Fibroblast of the conjunctiva (primary cell): ENCODE data around the gene MAPK13.
"Not testable (repeated sequence)": the region's sequence is repeated elsewhere in the genome, so short reads cannot be mapped to it uniquely, and the experiment has no call there.

Experiments used
- DNase-seq: peaks from one replicate; pipeline ENCODE4 v3.0.0-alpha.2; 2010; ENCODE audit warnings: low read depth

The MAPK13 gene

DNA sequence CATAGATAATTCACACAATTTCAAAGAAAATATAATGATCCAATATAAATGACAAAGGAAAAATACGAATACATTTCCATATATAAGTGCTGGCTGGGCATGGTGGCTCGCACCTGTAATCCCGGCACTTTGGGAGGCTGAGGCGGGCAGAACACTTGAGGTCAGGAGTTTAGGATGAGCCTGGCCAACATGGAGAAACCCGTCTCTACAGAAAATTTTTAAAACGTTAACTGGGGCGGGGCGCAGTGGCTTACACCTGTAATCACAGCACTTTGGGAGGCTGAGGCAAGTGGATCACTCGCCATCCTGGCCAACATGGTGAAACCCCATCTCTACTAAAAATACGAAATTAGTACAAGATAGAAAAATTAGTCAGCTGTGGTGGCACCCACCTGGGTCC lies 14.9 kb upstream of the MAPK13 start:
- no peak for DNase-seq

DNA sequence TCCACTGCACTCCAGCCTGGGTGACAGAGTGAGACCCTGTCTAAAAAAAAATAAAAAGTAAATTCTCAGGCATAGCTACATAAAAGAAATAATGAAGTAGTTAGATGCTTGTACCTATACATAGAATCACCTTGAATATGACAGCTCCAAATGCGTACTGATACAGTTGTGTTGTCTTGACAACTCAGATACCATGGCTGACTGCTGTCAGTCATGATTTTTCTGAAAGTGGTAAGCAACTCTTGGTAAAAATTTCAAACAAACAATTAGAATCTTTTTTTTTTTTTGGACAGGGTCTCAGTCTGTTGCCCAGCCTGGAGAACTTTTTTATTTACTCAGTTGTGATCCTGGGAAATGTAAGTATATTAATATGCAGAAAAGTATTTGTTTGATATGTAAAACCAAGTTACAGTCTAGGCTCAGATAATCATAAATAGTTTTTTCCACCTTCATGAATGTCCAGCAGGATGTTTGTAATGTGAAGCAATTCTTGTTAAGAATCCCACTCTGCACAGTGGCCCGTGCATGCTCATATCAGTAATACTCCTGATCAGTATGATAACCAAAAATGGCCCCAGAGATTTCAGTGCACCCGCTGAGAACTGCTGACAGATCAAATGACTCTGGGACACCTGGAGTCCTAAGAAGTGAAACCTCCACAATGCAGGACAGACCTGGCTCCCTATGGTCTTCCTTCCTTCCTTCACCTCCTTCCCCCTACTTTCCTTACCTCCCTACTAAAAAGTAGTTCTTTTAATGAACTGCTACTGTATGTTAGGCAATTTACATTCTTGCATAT lies 14.0 kb upstream of the MAPK13 start:
- DNase-seq, result no peak

GRCh38 chr6:36116943-36117342 lies 13.4 kb upstream of the MAPK13 start:
- no peak for DNase-seq

DNA sequence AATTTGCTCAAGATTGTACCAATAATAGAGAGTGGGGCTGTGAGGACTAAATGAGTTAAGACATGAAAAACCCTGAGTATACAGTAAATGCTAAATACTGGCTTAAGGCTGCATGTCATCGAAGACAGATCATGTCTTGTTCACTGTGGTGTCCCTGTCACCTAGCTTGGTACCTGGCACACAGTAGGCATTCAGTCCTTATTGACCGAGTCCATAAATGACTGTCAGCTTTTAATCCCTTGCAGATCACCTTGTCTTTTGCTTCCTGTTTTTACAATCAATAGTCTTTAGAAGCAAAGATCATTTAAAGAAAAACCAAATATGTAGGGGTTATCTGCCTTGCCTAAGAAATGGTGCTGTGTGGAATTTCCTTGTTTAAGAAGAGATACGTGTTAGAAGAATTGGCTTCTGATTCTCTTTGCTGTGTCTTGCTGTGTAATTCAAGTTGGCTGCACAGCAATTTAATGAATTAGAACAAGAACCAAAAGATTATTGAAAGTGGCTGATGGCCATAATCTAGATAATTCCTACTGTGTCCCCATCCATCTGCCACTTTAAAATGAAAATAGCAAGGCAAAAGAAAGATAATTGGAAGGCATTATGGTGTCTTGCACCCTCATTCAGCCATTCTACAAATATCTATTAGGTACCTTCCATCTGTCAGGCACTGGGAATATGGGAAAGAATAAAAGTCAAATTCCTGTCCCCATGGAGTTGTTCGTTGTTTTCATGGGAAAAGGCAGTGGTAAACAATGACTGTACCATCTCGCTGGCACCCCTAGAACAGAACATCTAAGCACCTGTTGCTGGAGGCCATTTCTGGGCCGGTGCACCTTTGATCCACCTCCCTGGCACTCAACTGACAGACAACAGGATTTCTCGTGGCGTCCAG lies 12.4 kb upstream of the MAPK13 start:
- DNase-seq, result no peak

DNA sequence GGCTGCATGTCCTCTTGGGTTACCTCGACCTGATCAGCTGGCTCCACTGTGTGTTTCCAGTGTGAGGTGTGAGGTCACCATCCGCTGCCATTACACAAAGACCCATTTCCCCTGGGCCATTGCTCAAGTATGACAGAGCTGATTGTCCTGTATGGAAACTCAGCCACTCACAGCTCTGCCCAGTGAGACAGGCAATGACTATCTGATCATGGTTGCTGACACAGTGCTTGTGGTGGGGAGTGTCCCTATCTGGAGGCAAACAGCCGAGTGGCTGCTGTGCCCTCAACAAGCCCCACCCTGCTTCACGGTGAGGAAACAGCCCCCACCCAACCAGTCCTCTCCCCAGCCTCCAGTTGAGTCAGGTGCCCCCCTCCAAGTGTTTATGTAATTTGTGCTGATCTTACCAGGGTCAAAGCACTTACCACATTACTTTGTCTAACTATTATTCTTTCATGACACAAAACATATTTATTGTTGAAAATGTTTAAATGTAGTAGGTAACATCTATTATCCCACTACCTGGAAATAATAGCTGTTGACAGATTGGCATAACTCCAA lies 11.7 kb upstream of the MAPK13 start:
- DNase-seq, result no peak

DNA sequence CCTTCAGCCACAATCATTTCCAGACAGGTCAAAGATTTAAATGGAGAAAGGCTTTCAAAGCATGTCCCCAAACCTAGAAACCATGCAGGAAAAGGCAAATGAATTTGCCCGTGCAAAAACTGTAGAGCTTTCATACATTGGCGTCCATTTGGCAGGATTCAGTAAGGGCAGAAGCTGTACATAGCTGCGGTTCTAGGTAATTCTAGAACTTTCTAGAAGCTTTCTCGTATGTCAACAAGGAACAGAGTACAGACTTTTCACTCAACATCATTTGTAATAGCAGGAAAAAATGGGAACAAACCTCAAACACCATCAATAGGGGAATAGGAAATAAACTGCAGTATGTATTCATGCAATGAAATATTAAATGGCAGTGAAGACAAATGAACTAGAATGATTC lies 11.1 kb upstream of the MAPK13 start:
- DNase-seq, result no peak

DNA sequence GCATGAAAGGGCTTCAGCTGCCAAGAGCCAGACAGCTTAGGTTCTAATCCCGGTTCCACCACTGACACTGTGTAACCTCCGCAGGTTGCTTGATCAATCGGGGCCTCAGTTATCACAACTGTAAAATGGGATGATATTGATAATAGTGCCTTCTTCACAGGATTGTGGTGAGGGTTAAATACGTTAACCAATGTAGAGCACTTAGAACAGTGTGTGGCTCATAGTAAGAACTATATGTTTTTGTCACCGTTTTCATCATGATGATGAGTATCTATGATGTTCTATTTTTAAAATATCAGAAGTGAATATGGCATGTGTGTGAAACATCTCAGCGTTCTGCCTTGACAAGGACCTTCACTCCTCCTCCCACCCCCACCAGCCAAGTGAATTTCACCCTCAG lies 10.3 kb upstream of the MAPK13 start:
- no peak for DNase-seq

- DNase-seq, result no peak
Measured at GRCh38 chr6:36120539-36120938, 9.8 kb upstream of the MAPK13 start.

DNA sequence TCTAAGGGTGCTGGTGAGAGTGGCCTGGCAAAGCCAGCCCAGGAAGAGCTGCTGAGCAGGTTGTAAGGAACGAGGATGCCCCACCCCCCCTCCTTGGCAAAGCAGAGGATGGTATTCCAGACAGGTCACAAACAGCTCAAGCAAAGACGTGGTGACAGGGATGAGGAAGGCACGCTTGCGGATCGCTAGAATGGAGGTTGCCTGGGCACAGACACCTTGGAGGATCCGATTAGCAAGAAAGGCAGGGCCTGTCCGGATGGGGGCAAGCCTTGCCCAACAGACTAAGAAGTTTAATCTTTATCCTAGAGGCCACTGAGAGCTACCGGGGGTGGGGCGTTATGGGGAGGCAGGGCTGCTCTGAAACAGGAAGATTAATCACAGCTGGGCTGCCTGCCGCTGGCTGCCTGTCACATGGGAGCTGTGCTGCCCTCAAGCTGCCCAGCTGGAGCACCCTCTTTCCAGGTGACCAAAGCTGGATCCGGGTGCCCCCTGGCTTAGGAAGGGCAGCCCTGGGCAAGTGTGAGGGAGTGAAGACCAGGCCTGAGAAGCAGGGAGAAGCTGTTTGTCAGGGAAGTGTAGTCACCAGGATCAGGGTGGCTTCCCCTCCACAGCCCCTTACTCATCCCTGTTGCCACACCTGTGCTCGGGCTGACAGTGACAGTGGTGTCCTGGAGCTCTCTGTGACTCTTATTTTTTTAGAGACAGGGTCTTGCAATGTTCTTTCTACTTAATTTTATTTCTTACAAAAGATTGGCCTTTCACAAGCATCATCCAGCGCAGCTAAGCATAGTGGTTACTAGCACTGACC lies 9.1 kb upstream of the MAPK13 start:
- DNase-seq, result peak; percentile 34

DNA sequence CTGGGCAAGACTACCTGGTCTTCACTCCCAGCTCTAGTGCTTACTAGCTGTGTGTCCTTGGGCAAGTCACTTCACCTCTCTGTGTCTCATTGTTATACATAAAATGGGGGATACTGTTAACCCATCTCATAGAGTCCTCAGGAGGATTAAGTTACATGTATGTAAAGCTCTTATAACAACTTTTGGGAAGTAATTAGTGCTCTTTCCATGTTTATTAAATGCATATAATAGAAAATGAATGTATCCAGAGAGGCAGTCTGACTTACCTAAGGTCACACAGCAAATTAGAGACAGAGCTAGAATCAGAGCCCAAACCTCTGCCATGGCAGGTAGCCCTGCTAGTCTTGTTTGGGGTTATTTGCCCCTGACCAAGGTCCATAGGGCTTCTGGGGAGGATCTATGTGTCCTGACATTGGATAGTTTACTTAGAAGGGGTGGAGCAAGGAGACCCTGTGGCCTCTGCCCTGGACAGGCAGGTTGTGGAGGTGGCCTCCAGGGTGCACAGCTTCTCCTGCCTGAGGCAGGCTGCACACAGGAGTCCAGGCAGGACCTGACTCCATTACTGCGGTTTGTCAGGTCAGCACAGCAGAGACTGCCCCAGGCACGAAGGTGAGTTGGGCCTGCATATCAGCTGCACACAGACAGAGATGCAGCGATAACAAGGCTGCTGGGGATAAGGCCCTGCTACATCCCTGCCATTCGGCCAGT lies 8.4 kb upstream of the MAPK13 start:
- no peak for DNase-seq

DNA sequence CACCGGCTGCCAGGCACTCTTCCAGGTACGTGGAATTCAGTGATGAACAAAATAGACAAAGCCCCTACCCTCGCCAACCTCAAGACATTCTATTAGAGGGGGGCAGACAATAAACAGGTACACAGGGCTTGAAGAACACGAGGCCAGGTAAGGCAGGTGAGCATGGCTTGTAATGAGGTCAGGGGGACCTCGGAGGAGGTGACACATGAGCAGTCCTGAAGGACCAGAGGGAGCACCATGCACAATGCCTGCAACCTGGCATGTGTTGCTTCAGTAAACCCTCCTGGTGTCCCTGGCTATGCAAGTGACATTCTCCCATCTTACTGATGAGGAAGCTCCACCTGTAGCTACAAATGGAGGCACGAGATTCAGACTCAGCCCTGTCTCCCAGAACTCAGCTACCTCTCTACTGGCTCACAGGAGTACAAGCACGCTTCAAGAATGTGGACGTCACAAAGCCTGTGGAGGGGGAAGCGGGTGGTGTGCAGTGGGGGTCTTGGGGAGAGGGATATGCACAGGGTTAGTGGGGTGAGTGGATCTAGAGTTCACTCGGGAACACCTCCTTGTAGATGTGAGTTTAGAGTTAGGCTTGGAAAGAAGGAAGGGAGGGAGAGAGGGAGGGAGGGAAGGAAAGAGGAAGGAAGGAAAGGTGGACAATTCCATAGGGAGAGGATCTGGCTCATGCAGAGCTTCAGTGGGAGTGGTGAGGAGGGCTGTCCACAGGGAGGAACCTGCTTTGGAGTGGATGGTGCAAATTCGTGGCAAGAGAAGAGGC lies 7.6 kb upstream of the MAPK13 start:
- no peak for DNase-seq

- peak; percentile 67 for DNase-seq
Measured at GRCh38 chr6:36123270-36124139, 6.8 kb upstream of the MAPK13 start.

GRCh38 chr6:36124346-36124745 lies 6.0 kb upstream of the MAPK13 start:
- not testable (repeated sequence) for DNase-seq

GRCh38 chr6:36124881-36125280 lies 5.4 kb upstream of the MAPK13 start:
- no peak for DNase-seq

DNA sequence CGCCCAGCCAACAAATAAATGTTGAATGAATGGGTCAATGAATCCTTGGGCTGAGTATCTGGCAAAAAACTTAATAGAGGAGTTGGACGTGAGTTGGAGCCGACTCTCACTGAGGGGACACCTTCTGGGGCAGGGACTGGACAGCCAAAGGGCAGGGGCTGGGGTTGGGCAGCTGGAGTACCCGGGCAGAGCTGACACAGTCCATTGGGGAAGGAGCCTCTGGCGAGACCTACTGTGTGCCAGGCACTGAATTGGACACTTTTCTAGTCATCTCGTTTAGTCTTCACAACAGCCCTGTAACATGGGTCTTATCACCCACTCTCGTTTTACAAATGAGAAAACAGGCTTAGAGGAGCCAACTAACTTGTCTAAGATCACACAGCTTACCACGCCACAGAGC lies 4.7 kb upstream of the MAPK13 start:
- no peak for DNase-seq

GRCh38 chr6:36126121-36126520 lies 4.2 kb upstream of the MAPK13 start:
- DNase-seq, result no peak

DNA sequence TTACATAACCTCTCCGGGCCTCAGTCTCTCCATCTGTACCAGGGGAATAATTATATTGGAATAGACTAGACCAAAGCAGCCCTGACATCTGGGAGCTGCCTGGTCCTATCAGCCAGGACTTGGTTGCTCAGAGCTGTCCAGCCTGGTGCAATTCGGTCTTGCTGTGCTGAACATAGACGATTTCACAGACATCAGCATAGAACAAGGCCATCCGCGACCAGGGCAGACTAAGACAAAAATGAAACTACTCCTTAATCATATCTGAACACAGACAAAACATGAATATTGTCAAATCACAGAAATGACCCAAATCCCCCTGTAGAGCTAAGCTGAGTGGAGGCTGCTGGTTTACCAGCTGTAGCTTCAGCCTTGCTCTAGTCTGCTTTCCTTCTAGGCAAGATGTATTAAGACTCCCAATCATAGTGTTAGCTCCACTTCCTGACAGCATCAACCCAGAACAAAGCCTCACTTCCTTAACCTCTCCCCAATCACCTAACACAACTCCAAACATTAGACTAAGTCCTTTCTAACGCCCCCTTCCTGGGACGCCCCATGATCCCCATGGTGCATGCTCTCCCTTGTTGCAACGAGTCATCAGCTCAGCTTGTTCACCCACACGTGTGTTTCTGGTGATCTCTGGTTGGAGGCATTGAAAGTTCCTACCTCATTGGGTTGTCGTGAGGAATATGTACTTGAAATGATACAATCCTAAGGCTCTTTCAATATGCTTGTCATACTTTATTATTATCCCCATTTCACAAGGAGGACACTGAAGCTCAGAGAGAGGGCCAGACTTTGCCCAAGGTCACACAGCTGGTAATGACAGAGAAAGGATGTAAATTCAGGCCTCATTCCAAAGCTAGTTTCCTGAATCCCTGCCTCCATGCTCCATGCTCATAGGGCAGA lies 3.5 kb upstream of the MAPK13 start:
- DNase-seq, result no peak

GRCh38 chr6:36127462-36128016 lies 2.8 kb upstream of the MAPK13 start:
- peak; percentile 50 for DNase-seq
